A549 (cell line): Measurements from ENCODE around the gene PRKAG2. TPM values are rescaled to one million over a fixed set of nuclear protein-coding genes. Genes with fewer than 3 reads are reported as not detected.
A peak's percentile ranks its signal among the peaks of the same experiment; 100 is the strongest.

Experiments
- ATAC-seq, 2 experiments: fragments of 200-7000 bp in 1 of 2; fragments of >200 bp in 1 of 2; cut with Nextera tagmentation in 1 of 2; cut with Tn5 transposase in 1 of 2; 3 replicates each; pipeline versions ENCODE4 v1.8.0 to v1.9.1; 2018 to 2020; ENCODE audit warnings: mild to moderate bottlenecking in 1 of 2, moderate library complexity in 1 of 2
- CTCF ChIA-PET: fragments of 300-600 bp; sonication (Branson Sonifier 250); formaldehyde crosslinking; extraction: SDS; loops from one replicate; lab custom pipeline; 2021; ENCODE audit warnings: antibody characterized with exemption, inconsistent platforms; lab: Yijun Ruan, JAX
- POLR2A ChIA-PET: fragments of 350-600 bp; formaldehyde crosslinking; extraction: SDS; loops from one replicate; lab custom pipeline; 2021; ENCODE audit warnings: antibody characterized with exemption, inconsistent platforms; lab: Yijun Ruan, JAX
- DNase-seq, 2 experiments: peaks; one replicate each; pipeline versions ENCODE4 v3.0.0 to v3.0.0-alpha.2; 2011 to 2016; ENCODE audit warnings: low read depth in 1 of 2, low spot score in 1 of 2
- FAIRE-seq: peaks from 2 replicates; lab custom pipeline; 2011; peaks lifted over from hg19 to GRCh38; lab: Jason Lieb, UNC
- H3K27ac ChIP-seq, 2 experiments: fragments of >200 bp; sonication (Bioruptor Twin); formaldehyde crosslinking; 3 replicates each; pipeline ENCODE4 v1.5.1; 2016 to 2017
- H3K4me1 ChIP-seq: fragments of >200 bp; sonication (Bioruptor Twin); formaldehyde crosslinking; 3 replicates; pipeline ENCODE4 v1.6.1; 2016
- H3K4me2 ChIP-seq: fragments of >200 bp; sonication (Bioruptor Twin); formaldehyde crosslinking; 3 replicates; pipeline ENCODE4 v1.6.1; 2016
- H3K4me3 ChIP-seq: fragments of >200 bp; sonication (Bioruptor Twin); formaldehyde crosslinking; 3 replicates; pipeline ENCODE4 v1.5.1; 2016
- H3K9me3 ChIP-seq: fragments of >200 bp; sonication (Bioruptor Twin); formaldehyde crosslinking; 3 replicates; pipeline ENCODE4 v1.6.1; 2016
- CBX2 ChIP-seq: fragments of 200-600 bp; sonication (generic); IDR thresholded peaks from 2 replicates; pipeline ENCODE4 v1.6.1; 2016; ENCODE audit warnings: low read depth, mild to moderate bottlenecking, borderline replicate concordance
- HOXA7 ChIP-seq: fragments of 250-450 bp; sonication (Bioruptor Pico); IDR thresholded peaks from 2 replicates; pipeline ENCODE4 v1.5.0; 2020; ENCODE audit warnings: mild to moderate bottlenecking, moderate library complexity
- HOXB5 ChIP-seq: fragments of 250-450 bp; sonication (Bioruptor Pico); IDR thresholded peaks from 2 replicates; pipeline ENCODE4 v1.5.0; 2020; ENCODE audit warnings: mild to moderate bottlenecking, moderate library complexity
- MAFK ChIP-seq: fragments of 450-650 bp; IDR thresholded peaks from 2 replicates; pipeline ENCODE4 v1.6.1; 2014; ENCODE audit not compliant: partially characterized antibody
- MAX ChIP-seq: IDR thresholded peaks from 2 replicates; pipeline ENCODE4 v1.6.1; 2012
- NPAS2 ChIP-seq: fragments of 250-450 bp; sonication (Bioruptor Pico); IDR thresholded peaks from 2 replicates; pipeline ENCODE4 v1.8.0; 2022; ENCODE audit warnings: mild to moderate bottlenecking, moderate library complexity, borderline replicate concordance
- POLR2AphosphoS2 ChIP-seq: conservative IDR thresholded peaks from 2 replicates; pipeline ENCODE4 v1.6.1; 2012; ENCODE audit warnings: low read length, improper control_type of control experiment, inconsistent platforms
- RCOR1 ChIP-seq: fragments of 150-350 bp; IDR thresholded peaks from 2 replicates; pipeline ENCODE4 v1.6.1; 2014; ENCODE audit warnings: antibody characterized with exemption, low read length, low read depth
- RFX5 ChIP-seq: fragments of 450-650 bp; IDR thresholded peaks from 2 replicates; pipeline ENCODE4 v1.7.1; 2014; ENCODE audit warnings: antibody characterized with exemption, mild to moderate bottlenecking, moderate library complexity
- RNF2 ChIP-seq: fragments of 200-600 bp; sonication (generic); IDR thresholded peaks from 2 replicates; pipeline ENCODE4 v1.6.1; 2016; ENCODE audit warnings: low read depth, mild to moderate bottlenecking, antibody characterized with exemption, moderate library complexity, borderline replicate concordance
- WGBS: methylation state at CpG from one replicate; pipeline ENCODE4 v1.1.6; 2017; ENCODE audit errors: missing lambda C conversion rate; 5-methylcytosine and 5-hydroxymethylcytosine counted together
- polyA plus RNA-seq, 4 experiments: library from polyadenylated mRNA; depleted of rRNA in 3 of 4; stranded (reverse); fragments of >200 nt; fragmentation: RNase III in 1 of 4; extraction: RNeasy Plus Mini Kit Qiagen cat#74134 plus additional on column Dnase treatment in 1 of 4; gene quantifications; 2 replicates in 3 of 4; 3 replicates in 1 of 4; pipeline ENCODE4 v1.2.3, GENCODE V29; 2011 to 2017
- TF ChIP-seq, protein P1 (sequence below): fragments of 150-350 bp; IDR thresholded peaks from 2 replicates; pipeline ENCODE4 v1.6.1; 2014; ENCODE audit warnings: low read depth, mild to moderate bottlenecking, low read length
- TF ChIP-seq, protein P2 (sequence below): fragments of 200-600 bp; sonication (generic); IDR thresholded peaks from 2 replicates; pipeline ENCODE4 v1.6.1; 2016; ENCODE audit warnings: antibody characterized with exemption, mild to moderate bottlenecking, moderate library complexity

PRKAG2 gene
- polyA plus RNA-seq, 2 of the 4 experiments (the other 2 are of a cell fraction): 26.5 to 31.7 TPM

DNA sequence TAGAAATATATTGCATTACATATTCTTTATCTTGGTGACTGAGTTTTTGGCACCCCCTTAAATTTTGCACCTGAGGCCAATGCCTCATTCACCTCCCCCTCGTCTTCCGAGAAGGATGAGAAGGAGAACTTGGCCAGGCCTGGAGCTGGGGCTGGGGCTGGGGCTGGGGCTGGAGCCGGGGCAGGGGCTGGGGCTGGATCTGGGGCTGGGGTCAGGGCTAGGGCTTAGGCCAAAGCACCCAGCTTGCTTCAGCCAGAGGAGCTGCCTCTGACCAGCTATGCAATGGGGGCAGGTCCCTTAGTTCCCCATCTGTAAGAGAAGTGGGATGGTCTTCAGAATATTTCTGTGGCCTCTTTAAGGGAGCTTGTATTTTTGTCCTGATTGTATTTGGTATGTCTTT is 3.8 kb upstream of the PRKAG2 start:
- TF ChIP-seq RNF2 (no peak), POLR2AphosphoS2 (no peak), RCOR1 (no peak), NPAS2 (CRISPR knock-in tag) (no peak), HOXB5 (CRISPR knock-in tag) (no peak), RFX5 (no peak), CBX2 (no peak), MAX (no peak)
- TF ChIP-seq, protein P1, sequence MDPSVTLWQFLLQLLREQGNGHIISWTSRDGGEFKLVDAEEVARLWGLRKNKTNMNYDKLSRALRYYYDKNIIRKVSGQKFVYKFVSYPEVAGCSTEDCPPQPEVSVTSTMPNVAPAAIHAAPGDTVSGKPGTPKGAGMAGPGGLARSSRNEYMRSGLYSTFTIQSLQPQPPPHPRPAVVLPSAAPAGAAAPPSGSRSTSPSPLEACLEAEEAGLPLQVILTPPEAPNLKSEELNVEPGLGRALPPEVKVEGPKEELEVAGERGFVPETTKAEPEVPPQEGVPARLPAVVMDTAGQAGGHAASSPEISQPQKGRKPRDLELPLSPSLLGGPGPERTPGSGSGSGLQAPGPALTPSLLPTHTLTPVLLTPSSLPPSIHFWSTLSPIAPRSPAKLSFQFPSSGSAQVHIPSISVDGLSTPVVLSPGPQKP: no peak
- TF ChIP-seq, protein P2, sequence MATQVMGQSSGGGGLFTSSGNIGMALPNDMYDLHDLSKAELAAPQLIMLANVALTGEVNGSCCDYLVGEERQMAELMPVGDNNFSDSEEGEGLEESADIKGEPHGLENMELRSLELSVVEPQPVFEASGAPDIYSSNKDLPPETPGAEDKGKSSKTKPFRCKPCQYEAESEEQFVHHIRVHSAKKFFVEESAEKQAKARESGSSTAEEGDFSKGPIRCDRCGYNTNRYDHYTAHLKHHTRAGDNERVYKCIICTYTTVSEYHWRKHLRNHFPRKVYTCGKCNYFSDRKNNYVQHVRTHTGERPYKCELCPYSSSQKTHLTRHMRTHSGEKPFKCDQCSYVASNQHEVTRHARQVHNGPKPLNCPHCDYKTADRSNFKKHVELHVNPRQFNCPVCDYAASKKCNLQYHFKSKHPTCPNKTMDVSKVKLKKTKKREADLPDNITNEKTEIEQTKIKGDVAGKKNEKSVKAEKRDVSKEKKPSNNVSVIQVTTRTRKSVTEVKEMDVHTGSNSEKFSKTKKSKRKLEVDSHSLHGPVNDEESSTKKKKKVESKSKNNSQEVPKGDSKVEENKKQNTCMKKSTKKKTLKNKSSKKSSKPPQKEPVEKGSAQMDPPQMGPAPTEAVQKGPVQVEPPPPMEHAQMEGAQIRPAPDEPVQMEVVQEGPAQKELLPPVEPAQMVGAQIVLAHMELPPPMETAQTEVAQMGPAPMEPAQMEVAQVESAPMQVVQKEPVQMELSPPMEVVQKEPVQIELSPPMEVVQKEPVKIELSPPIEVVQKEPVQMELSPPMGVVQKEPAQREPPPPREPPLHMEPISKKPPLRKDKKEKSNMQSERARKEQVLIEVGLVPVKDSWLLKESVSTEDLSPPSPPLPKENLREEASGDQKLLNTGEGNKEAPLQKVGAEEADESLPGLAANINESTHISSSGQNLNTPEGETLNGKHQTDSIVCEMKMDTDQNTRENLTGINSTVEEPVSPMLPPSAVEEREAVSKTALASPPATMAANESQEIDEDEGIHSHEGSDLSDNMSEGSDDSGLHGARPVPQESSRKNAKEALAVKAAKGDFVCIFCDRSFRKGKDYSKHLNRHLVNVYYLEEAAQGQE: no peak
- no peaks in the 10 kb centered on the region for H3K9me3 ChIP-seq
- DNase-seq (no peak), FAIRE-seq (no peak), ATAC-seq (no peak)
- peaks cover 4% of the 10 kb centered on the region; the same call in 1 of the 3 replicates for H3K4me1 ChIP-seq
- ChIA-PET CTCF (interaction anchor here (0.8 to 3.4 kb wide), 5 partner anchors 10 to 98 kb away, joined by 3 to 23 read pairs (median 5); no protein-coding TSS in a partner anchor), POLR2A (interaction anchor here (0.6 kb wide), 1 partner anchor 20 kb away, joined by 3 read pairs; no protein-coding TSS in a partner anchor)
- no peak overlapping the region for H3K4me3 ChIP-seq
- H3K4me2 ChIP-seq: no peak overlapping the region
- H3K27ac ChIP-seq: no peak overlapping the region
- 77% methylated on average over 3 of the region's 3 CpGs for WGBS

GRCh38 chr7:151877911-151878835 is 1.3 kb upstream of the PRKAG2 start:
- DNase-seq: no peak
- ATAC-seq: no peak
- peak overlapping the region; percentile 99 for H3K4me2 ChIP-seq
- ChIA-PET POLR2A (no interaction called here), CTCF (interaction anchor here (1.0 to 3.7 kb wide), 3 partner anchors 19 to 95 kb away, joined by 4 to 30 read pairs (median 5); no protein-coding TSS in a partner anchor)
- no peak for FAIRE-seq
- peak; percentile 68 for TF ChIP-seq MAFK
- TF ChIP-seq HOXA7: no peak
- no peak for TF ChIP-seq RCOR1
- TF ChIP-seq, all 56 proteins: peak for 1
- WGBS: 82% methylated on average over 16 of the region's 30 CpGs
- H3K4me1 ChIP-seq: peaks cover 11% of the 10 kb centered on the region; the same call in 2 of the 3 replicates
- H3K9me3 ChIP-seq: no peaks in the 10 kb centered on the region
- H3K27ac ChIP-seq: peak overlapping the region; percentile 77 to 85; a peak in 5 of 6 replicates
- peak overlapping the region; percentile 64; the same call in 2 of the 3 replicates for H3K4me3 ChIP-seq
